ENCODE measurements around the gene TXNIP.

The TXNIP gene

GRCh38 chr1:145972580-145972979 is 23.8 kb downstream of the TXNIP start:
- DNase-seq (ENCODE audit: low read depth) = no peak
- peaks cover 7% of the 10 kb centered on the region for H3K4me1 ChIP-seq (ENCODE audit: control insufficient read depth, insufficient read depth, low read length)

GRCh38 chr1:145967288-145967687 is 29.1 kb downstream of the TXNIP start:
- no peak for DNase-seq (ENCODE audit: low read depth)
- H3K4me3 ChIP-seq (ENCODE audit: low read length) = no peak overlapping the region
- H3K4me1 ChIP-seq (ENCODE audit: control insufficient read depth, insufficient read depth, low read length) = peaks cover 23% of the 10 kb centered on the region
- H3K9me3 ChIP-seq (ENCODE audit: control insufficient read depth, low read length) = no peaks in the 10 kb centered on the region
- no peaks in the 10 kb centered on the region for H3K27me3 ChIP-seq (replicated peaks; ENCODE audit: control insufficient read depth, insufficient read depth, low read length)
- no peak overlapping the region for H3K9ac ChIP-seq (ENCODE audit: low read length)
- no peaks in the 10 kb centered on the region for H3K36me3 ChIP-seq (ENCODE audit: control insufficient read depth, insufficient read depth, low read length, severe bottlenecking)

More at GRCh38 chr1:145972580-145972979, 23.8 kb downstream of the TXNIP start:
- H3K36me3 ChIP-seq (ENCODE audit: control insufficient read depth, insufficient read depth, low read length, severe bottlenecking) = no peaks in the 10 kb centered on the region
- no peaks in the 10 kb centered on the region for H3K27me3 ChIP-seq (replicated peaks; ENCODE audit: control insufficient read depth, insufficient read depth, low read length)
- H3K9ac ChIP-seq (ENCODE audit: low read length) = no peak overlapping the region
- H3K9me3 ChIP-seq (ENCODE audit: control insufficient read depth, low read length) = no peaks in the 10 kb centered on the region
- no peak overlapping the region for H3K4me3 ChIP-seq (ENCODE audit: low read length)

- peaks cover 38% of the 10 kb centered on the region for H3K4me1 ChIP-seq (ENCODE audit: control insufficient read depth, insufficient read depth, low read length)
- H3K4me3 ChIP-seq (ENCODE audit: low read length) = peak overlapping the region; percentile 97
- no peaks in the 10 kb centered on the region for H3K27me3 ChIP-seq (replicated peaks; ENCODE audit: control insufficient read depth, insufficient read depth, low read length)
- H3K36me3 ChIP-seq (ENCODE audit: control insufficient read depth, insufficient read depth, low read length, severe bottlenecking) = no peaks in the 10 kb centered on the region
- peak overlapping the region; percentile 93 for H3K9ac ChIP-seq (ENCODE audit: low read length)
- H3K9me3 ChIP-seq (ENCODE audit: control insufficient read depth, low read length) = no peaks in the 10 kb centered on the region
- DNase-seq (ENCODE audit: low read depth) = no peak
Observed at GRCh38 chr1:145965119-145965744, 31.1 kb downstream of the TXNIP start.

GRCh38 chr1:145964328-145965118 is 31.9 kb downstream of the TXNIP start, which contains the start of the genes ANKRD34A and POLR3GL:
Gene ANKRD34A (minus strand): TSS chr1:145964575. CDS start chr1:145961759, 2,816 bp downstream.
Gene POLR3GL (plus strand): TSS chr1:145964690. CDS start chr1:145974866, 10,176 bp downstream.
- DNase-seq (ENCODE audit: low read depth) = peak; percentile 98
- Histone ChIP-seq H3K4me3 (ENCODE audit: low read length) (peak within 1 kb of the TSS; percentile 97), H3K36me3 (ENCODE audit: control insufficient read depth, insufficient read depth, low read length, severe bottlenecking) (no peaks in the 10 kb centered on the region), H3K27me3 (replicated peaks; ENCODE audit: control insufficient read depth, insufficient read depth, low read length) (no peaks in the 10 kb centered on the region), H3K4me1 (ENCODE audit: control insufficient read depth, insufficient read depth, low read length) (peaks cover 38% of the 10 kb centered on the region), H3K9me3 (ENCODE audit: control insufficient read depth, low read length) (no peaks in the 10 kb centered on the region), H3K9ac (ENCODE audit: low read length) (peak within 1 kb of the TSS; percentile 93)

GRCh38 chr1:145963265-145964019 is 32.9 kb downstream of the TXNIP start:
- peak overlapping the region; percentile 93 for H3K9ac ChIP-seq (ENCODE audit: low read length)
- DNase-seq (ENCODE audit: low read depth) = peak; percentile 46
- H3K9me3 ChIP-seq (ENCODE audit: control insufficient read depth, low read length) = no peaks in the 10 kb centered on the region
- peaks cover 40% of the 10 kb centered on the region for H3K4me1 ChIP-seq (ENCODE audit: control insufficient read depth, insufficient read depth, low read length)
- H3K27me3 ChIP-seq (replicated peaks; ENCODE audit: control insufficient read depth, insufficient read depth, low read length) = no peaks in the 10 kb centered on the region
- peak overlapping the region; percentile 97 for H3K4me3 ChIP-seq (ENCODE audit: low read length)
- H3K36me3 ChIP-seq (ENCODE audit: control insufficient read depth, insufficient read depth, low read length, severe bottlenecking) = no peaks in the 10 kb centered on the region

GRCh38 chr1:145962157-145963102 is 33.9 kb downstream of the TXNIP start:
- peak overlapping the region; percentile 86 for H3K4me3 ChIP-seq (ENCODE audit: low read length)

GRCh38 chr1:145961425-145962156 is 34.8 kb downstream of the TXNIP start:
- Histone ChIP-seq H3K4me1 (ENCODE audit: control insufficient read depth, insufficient read depth, low read length) (peaks cover 51% of the 10 kb centered on the region), H3K9me3 (ENCODE audit: control insufficient read depth, low read length) (no peaks in the 10 kb centered on the region), H3K27me3 (replicated peaks; ENCODE audit: control insufficient read depth, insufficient read depth, low read length) (no peaks in the 10 kb centered on the region), H3K4me3 (ENCODE audit: low read length) (peak overlapping the region; percentile 86), H3K36me3 (ENCODE audit: control insufficient read depth, insufficient read depth, low read length, severe bottlenecking) (no peaks in the 10 kb centered on the region), H3K9ac (ENCODE audit: low read length) (peak overlapping the region; percentile 87)
- DNase-seq (ENCODE audit: low read depth) = peak; percentile 58

More at GRCh38 chr1:145962157-145963102, 33.9 kb downstream of the TXNIP start:
- peaks cover 45% of the 10 kb centered on the region for H3K4me1 ChIP-seq (ENCODE audit: control insufficient read depth, insufficient read depth, low read length)
- H3K27me3 ChIP-seq (replicated peaks; ENCODE audit: control insufficient read depth, insufficient read depth, low read length) = no peaks in the 10 kb centered on the region
- peak; percentile 67 for DNase-seq (ENCODE audit: low read depth)
- peak overlapping the region; percentile 93 for H3K9ac ChIP-seq (ENCODE audit: low read length)
- no peaks in the 10 kb centered on the region for H3K9me3 ChIP-seq (ENCODE audit: control insufficient read depth, low read length)
- no peaks in the 10 kb centered on the region for H3K36me3 ChIP-seq (ENCODE audit: control insufficient read depth, insufficient read depth, low read length, severe bottlenecking)

GRCh38 chr1:145961109-145961424 is 35.3 kb downstream of the TXNIP start:
- Histone ChIP-seq H3K4me1 (ENCODE audit: control insufficient read depth, insufficient read depth, low read length) (peaks cover 56% of the 10 kb centered on the region), H3K27me3 (replicated peaks; ENCODE audit: control insufficient read depth, insufficient read depth, low read length) (no peaks in the 10 kb centered on the region)
- DNase-seq (ENCODE audit: low read depth) = no peak

GRCh38 chr1:145960468-145961108 is 35.8 kb downstream of the TXNIP start:
- DNase-seq (ENCODE audit: low read depth) = peak; percentile 85

More at GRCh38 chr1:145961109-145961424, 35.3 kb downstream of the TXNIP start:
- Histone ChIP-seq H3K4me3 (ENCODE audit: low read length) (peak overlapping the region; percentile 86), H3K9me3 (ENCODE audit: control insufficient read depth, low read length) (no peaks in the 10 kb centered on the region), H3K36me3 (ENCODE audit: control insufficient read depth, insufficient read depth, low read length, severe bottlenecking) (no peaks in the 10 kb centered on the region), H3K9ac (ENCODE audit: low read length) (peak overlapping the region; percentile 87)

More at GRCh38 chr1:145960468-145961108, 35.8 kb downstream of the TXNIP start:
- H3K4me3 ChIP-seq (ENCODE audit: low read length) = peak overlapping the region; percentile 86
- no peaks in the 10 kb centered on the region for H3K27me3 ChIP-seq (replicated peaks; ENCODE audit: control insufficient read depth, insufficient read depth, low read length)
- no peaks in the 10 kb centered on the region for H3K9me3 ChIP-seq (ENCODE audit: control insufficient read depth, low read length)
- H3K4me1 ChIP-seq (ENCODE audit: control insufficient read depth, insufficient read depth, low read length) = peaks cover 61% of the 10 kb centered on the region
- H3K36me3 ChIP-seq (ENCODE audit: control insufficient read depth, insufficient read depth, low read length, severe bottlenecking) = no peaks in the 10 kb centered on the region
- H3K9ac ChIP-seq (ENCODE audit: low read length) = peak overlapping the region; percentile 87

Measured in adipocyte (in vitro differentiated cells).